NCI-H345 treated with DMSO at 0.1 percent for 48 hours (cell line): Measurements from ENCODE around the gene KEAP1.

Experiments
- DNase-seq: peaks from one replicate; lab custom pipeline; 2025; ENCODE audit not compliant: unreplicated experiment; lab: John Stamatoyannopoulos, UW

The KEAP1 gene

DNA sequence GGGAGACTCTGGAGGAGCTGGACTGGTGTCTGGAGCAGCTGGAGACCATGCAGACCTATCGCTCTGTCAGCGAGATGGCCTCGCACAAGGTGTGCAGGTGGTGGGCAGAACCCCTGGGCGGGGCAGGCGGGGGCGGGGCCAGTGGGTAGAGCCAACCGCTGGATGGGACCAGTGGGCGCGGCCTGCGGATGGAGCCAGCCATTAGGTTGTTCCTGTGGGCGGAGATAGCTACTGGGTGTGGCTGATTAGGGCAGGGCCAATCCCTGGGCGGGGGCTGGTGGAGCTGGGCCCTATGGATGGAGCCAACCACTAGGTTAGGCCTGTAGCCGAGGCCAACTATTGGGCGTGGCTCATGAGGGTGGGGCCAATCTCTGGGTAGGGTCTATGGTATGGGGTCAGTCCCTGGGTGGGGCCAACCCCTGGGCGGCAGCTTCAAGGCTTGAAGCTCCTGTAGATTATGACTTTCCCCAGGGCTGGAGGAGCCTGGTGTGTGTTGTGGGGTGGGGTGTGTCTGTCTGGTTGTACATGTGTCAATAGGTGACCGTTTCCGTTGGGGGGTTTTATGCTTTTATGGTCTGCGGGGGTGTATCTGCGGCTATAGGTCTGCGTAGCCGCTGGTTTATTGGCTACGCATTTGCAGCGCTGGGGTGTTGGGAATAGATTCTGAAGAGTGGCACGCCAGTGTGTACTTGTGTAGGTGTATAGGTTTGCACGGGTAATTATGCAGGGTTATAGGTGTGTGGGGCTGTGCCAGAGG lies 52.1 kb downstream of the KEAP1 start:
- DNase-seq, result no peak

DNA sequence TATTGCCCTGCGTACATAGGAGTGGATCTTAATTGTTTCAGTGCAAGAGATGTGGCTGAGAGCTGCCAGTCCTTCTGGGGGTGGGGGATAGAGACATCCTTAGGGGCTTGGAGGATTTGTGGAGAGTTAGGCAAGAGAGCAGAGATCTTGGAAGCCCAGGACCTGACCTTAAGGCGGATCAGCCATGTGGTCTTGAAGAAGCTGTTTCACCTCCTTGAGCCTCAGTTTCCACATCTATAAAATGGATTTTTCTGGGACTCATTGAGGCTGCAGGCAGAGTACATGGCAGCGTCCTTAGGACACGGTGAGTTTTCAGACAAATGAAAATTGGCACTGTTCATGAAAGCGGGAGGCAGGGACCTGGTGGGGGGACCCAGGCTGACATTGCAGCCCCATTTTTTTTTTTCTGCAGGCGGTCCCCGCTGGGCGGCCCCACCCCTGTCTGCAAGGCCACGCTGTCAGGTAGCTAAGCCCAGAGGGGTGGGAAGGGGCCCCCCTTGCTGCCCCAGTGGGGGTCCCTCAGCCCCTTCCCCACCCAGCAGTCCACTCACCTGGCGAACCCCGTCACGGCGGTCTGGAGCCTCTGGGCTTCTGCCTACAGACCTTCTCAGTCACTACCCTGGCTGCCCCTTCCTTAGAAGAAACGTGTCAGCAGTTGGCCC lies 52.8 kb downstream of the KEAP1 start:
- no peak for DNase-seq

DNA sequence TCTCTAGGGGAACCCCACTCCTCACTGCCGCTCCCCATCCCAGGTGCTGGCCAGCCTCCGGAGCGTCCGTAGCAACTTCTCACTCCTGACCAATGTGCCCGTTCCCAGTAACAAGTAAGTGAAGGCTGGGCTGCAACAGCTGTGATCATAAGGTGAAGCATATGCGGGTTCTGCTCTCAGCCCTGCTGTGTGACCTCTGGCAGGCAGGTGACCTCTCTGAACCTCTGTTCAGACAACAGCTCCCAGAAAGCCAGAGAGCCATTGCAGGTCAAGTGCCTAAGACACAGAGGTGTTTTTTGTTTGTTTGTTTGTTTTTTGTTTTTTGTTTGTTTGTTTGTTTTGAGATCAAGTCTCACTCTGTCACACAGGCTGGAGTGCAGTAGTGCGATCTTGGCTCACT lies 54.1 kb downstream of the KEAP1 start:
- DNase-seq, result no peak

DNA sequence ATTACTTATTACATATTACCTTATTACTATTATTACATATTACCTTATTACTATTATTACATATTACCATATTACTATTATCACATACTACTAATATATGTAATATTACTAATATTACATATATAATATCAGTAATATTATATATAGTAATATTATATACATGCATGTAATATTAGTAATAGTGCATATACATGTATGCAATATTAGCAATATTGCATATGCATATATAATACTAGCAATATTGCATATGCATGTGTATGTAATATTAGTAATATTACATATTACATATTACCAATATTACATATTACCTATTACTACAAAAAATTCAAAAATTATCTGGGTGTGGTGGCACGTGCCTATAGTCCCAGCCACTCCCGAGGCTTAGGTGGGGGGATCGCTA lies 60.5 kb downstream of the KEAP1 start:
- no peak for DNase-seq

DNA sequence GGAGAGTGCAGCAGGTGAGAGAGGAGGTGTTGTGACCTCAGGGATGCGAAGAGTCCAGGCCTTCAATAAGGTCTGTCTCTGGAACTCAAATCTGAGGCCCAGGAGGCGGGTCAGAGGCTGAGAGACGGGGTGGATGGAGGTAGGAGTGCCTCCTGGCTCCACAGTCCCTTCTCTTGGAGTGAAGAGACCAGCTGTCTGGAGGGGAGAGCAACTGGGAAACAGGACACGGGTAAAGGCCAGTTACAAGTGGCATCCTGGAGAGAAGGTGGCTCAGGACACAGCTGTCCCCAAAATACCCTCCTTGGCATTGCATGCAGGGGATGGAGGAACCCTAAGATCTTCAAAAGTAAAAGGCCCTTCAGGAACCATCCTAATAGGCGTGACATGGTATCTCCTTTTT lies 63.6 kb downstream of the KEAP1 start:
- no peak for DNase-seq
